ENCODE results near the gene YWHAQ.
"Not testable (repeated sequence)": the region's sequence is repeated elsewhere in the genome, so short reads cannot be mapped to it uniquely, and the experiment has no call there.

YWHAQ gene

GRCh38 chr2:9630117-9630735, 571 bp downstream of the YWHAQ start:
- peak; percentile 64 for DNase-seq

GRCh38 chr2:9629222-9630116, 1.3 kb downstream of the YWHAQ start:
- peak; percentile 43 for DNase-seq

GRCh38 chr2:9627310-9627709, 3.5 kb downstream of the YWHAQ start:
- no peak for DNase-seq

DNA sequence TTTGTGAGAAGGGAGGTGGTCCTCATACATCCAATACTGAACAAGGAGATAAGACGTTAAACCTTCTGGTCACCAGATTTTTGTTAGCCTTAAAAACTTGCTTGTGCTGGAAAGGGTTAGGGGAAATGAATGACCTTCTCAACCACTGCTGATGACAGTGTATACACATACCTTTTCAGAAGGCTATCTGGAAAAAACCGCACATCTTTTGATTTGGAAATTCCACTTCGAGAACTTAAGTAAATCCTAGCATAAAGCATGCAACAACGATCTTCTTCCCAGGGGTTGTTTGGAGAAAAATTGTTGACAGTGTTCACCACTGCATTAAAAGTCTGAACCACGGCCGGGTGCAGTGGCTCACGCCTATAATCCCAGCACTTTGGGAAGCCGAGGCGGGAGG, 7.6 kb downstream of the YWHAQ start:
- no peak for DNase-seq

GRCh38 chr2:9621655-9622054, 9.1 kb downstream of the YWHAQ start:
- DNase-seq = not testable (repeated sequence)

DNA sequence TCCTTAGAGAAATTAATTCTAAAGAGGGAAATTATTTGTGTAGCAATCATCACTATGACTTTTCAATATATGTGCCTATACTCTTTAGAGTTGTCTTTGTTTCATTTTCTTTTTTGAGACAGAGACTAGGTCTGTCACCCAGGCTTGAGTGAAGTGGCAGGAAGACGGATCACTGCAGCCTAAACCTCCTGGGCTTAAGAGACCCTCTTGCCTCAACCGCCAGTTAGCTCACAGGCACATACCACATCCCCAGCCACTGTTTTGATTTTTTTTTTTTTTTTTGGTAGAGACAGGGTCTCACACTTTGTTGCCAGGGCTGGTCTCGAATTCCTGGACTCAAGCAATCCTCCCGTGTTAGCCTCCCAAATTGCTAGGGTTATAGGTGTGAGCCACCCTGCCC, 12.4 kb downstream of the YWHAQ start:
- DNase-seq = no peak

GRCh38 chr2:9617749-9618148, 13.0 kb downstream of the YWHAQ start:
- DNase-seq = no peak

DNA sequence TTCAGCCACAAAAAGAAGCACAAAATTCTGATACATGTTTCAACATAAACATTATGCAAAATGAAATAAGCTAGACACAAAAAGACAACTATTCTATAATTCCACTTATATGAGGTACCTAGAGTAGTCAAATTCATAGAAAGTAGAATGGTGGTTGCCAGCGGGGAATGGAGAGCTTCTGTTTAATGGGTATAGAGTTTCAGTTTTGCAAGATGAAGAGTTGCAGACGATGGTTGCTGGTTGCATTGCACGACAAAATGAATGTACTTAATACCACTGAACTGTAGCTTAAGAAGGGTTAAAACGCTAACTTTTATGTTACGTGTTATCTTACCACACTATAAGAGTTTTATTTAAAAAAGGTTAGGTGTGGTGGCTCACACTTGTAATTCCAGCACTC, 13.5 kb downstream of the YWHAQ start:
- no peak for DNase-seq

DNA sequence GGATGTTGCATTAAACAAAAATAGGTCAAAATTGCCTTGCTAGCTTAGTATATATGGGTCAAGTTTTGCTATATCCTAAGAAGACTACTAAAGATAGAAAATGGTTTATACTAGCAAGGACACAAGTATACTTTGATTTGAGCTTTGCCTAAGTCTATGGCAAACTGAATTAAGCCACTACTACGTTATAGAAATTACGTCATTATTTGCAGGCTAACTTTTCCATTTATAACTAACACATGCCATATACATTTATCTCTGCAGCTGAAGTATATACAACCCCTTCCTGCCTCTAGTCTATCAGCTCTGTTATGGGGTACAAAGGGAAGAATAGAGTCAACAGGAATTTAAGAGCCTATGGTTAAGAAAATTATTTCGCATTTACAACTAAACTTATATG, 16.2 kb downstream of the YWHAQ start:
- no peak for DNase-seq

DNA sequence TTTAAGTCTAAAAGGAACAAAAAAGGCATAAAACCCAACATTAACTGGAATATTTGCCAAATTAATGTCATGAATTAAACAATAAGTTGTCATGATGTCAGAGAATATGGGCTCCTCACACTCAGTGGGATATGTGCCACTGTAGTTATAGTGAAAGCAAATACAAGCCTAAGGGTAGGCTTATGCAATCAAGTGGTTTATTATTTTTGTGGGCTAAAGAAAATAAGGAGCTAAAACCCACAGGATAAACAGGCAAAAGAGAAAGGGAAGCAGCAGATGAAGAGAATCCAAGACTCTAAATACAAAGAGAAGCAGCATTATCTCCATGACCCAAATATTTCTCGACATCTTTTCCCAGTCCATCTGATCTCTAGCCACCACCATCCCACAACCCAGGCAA, 17.5 kb downstream of the YWHAQ start:
- DNase-seq = no peak

GRCh38 chr2:9611549-9611912, 19.3 kb downstream of the YWHAQ start:
- DNase-seq = not testable (repeated sequence)

DNA sequence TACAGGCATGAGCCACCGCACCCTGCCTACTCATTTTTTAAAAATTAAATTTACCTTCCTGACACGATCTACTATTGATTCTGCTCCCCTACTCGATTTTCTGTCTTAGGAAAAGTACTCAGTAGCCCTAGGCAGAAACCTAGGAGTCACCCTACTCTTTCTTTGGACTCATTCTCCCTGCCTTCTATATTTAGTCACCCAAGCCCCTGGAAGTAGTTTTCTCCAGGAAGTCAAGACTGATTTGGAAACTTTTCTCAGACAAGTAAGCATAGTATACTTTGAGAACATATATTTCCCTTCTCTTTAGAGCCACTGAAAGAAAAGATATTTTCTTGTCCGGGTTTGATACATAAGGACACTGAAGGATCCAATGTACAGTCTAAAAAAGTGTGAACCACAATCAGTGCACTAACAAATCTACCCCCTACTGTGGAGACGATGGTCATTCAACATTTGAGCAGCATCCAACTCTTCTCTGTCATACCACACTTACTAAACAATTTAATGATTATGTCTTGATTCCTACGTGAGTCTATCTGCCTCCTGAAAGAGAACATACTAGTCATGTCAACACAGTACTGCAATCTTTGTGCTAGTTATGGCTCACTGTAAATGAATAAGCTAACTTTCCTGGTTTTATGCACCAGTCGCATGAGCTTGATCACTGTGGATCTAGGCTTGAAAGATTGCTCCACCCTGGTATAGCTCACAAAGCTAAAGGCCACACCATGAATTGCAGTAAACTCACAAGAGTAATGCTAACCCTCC, 19.8 kb downstream of the YWHAQ start:
- DNase-seq = no peak

GRCh38 chr2:9608491-9608890, 22.3 kb downstream of the YWHAQ start:
- not testable (repeated sequence) for DNase-seq

DNA sequence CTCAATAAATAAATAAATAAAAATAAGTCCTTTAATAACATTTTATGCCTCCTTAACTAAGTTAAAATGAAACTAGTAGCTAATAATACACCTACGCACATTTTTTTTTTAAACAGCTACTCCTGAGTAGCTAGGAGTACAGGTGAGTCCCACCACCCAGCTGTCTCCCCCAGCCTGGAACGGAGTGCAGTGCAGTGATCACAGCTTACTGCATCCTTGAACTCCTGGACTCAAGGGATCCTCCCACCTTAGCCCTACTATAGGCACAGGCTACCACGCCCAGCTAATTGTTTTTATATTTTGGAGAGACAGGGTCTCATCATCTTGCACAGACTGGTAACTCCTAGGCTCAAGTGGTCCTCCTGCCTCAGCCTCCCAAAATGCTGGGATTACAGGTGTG, 28.4 kb downstream of the YWHAQ start:
- DNase-seq = no peak

DNA sequence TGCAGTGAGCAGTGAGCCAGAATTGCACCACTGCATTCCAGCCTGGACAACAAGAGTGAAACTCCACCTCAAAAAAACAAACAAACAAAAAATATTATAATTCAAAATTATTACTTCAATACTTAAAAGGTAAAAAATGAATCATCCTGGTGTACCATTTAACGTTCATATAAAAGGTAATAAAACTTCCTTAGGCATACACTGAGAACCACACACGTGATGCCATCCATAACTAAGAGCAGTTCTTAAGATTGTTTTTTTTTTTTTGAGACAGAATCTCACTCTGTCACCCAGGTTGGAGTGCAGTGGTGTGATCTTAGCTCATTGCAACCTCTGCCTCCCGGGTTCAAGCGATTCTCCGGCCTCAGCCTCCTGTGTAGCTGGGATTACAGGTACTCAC, 29.4 kb downstream of the YWHAQ start:
- DNase-seq = no peak

- no peak for DNase-seq
Observed at GRCh38 chr2:9599430-9599829, 31.4 kb downstream of the YWHAQ start.

GRCh38 chr2:9596621-9597311, 34.0 kb downstream of the YWHAQ start:
- no peak for DNase-seq

DNA sequence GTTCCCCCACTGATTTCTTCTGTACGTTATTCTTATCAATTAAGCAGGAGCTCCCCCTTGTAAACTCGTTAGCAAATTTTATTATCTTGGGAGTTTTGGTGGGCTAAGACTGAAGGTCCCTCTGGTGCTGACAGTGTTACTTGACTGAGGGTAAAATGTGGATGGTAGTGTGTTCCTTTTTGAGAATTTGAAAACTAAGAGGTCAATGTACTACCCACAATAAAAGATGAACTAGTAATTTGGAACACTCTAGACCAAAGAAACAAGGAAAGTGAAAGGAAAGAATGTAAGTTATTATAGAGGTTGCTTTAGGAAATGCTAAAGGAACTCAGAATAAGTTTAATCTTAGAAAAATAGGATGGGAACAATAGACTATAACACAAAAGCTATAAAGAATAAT, 35.1 kb downstream of the YWHAQ start:
- no peak for DNase-seq

DNA sequence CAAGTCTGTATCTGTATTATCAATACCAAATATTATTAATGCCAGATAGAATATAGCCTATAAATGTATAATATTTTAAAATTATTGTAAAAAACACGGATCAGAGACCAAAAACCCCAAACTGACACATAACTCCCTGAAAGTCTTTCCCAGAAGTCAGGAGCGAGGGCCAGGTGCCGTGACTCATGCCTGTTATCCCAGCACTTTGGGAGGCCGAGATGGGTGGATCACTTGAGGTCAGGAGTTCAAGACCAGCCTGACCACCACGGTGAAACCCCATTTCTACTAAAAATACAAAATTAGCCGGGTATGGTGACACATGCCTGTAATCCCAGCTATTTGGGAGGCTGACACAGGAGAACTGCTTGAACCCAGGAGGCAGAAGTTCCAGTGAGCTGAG, 35.5 kb downstream of the YWHAQ start:
- not testable (repeated sequence) for DNase-seq

GRCh38 chr2:9594366-9595054, 36.3 kb downstream of the YWHAQ start:
- DNase-seq = peak; percentile 31

DNA sequence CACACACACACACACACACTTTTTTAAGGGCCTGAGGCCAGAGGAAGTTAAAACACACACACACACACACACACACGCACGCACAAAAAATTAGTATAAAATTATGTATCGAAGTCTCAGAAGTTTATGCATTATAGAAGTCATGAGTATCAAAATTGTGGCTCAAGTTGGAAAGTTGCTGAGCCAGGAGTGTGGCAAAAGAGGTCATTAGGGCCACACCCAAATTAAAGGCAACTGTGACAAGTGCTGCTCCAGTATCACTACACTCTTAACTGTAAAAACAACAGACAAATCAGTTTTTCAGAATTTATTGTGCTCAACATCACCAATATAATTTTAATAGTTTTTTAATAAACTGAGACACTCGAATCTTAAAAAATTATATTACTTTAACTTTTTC, 36.9 kb downstream of the YWHAQ start:
- no peak for DNase-seq

- DNase-seq = no peak
Observed at GRCh38 chr2:9592699-9593098, 38.1 kb downstream of the YWHAQ start.

DNA sequence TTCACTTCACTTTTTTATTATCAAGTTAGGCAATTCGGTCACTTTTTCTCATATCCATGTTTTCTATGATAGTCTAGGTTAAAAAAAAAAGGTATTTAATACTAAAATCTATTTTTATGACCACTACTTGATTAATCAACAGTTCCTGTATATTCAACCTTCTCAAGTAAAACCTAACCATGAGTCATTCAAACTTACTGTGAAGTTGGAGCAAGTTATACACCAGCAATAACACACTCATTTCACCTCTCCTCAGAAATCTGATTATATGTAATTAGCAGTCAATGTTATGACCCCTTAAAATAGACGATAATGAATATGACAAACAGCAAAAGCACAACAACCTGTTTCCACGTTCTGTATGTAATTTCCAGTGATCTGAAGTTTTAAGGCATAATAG, 40.2 kb downstream of the YWHAQ start:
- no peak for DNase-seq
